ENCODE measurements around the gene SUGCT.
"Not testable (repeated sequence)": the region's sequence is repeated elsewhere in the genome, so short reads cannot be mapped to it uniquely, and the experiment has no call there.

SUGCT gene

GRCh38 chr7:40268810-40269209 is 134.0 kb downstream of the SUGCT start:
- H3K4me3 ChIP-seq (ENCODE audit: low read depth, low read length); POLR2A ChIA-PET; H3K36me3 ChIP-seq (ENCODE audit: control insufficient read depth in 2 of 2, insufficient read depth in 1 of 2, low read length in 2 of 2); CTCF ChIA-PET; H3K27ac ChIP-seq (ENCODE audit: extremely low read depth, low read depth, low read length); H3K9me3 ChIP-seq (ENCODE audit: control insufficient read depth, insufficient read depth, low read depth, low read length); H3K4me1 ChIP-seq (ENCODE audit: control insufficient read depth, insufficient read depth, low read length): not testable (repeated sequence)

GRCh38 chr7:40276061-40276460 is 141.3 kb downstream of the SUGCT start:
- no peaks in the 10 kb centered on the region for H3K4me1 ChIP-seq (ENCODE audit: control insufficient read depth, insufficient read depth, low read length)
- H3K9me3 ChIP-seq (ENCODE audit: control insufficient read depth, insufficient read depth, low read depth, low read length) = no peaks in the 10 kb centered on the region
- no peaks in the 10 kb centered on the region for H3K36me3 ChIP-seq (ENCODE audit: control insufficient read depth in 2 of 2, insufficient read depth in 1 of 2, low read length in 2 of 2)
- TF ChIP-seq GLI4 (tag by site-specific recombination; IDR thresholded peaks at IDR 0.05) (no peak), ELK4 (IDR thresholded peaks at IDR 0.05; ENCODE audit: borderline replicate concordance, low read depth, low read length) (no peak), ZNF792 (tag by site-specific recombination; IDR thresholded peaks at IDR 0.05) (no peak), YY1 (tag by site-specific recombination; IDR thresholded peaks at IDR 0.05) (no peak), ZNF548 (tag by site-specific recombination; IDR thresholded peaks at IDR 0.05) (no peak), ZNF621 (tag by site-specific recombination; IDR thresholded peaks at IDR 0.05) (no peak), ZBTB48 (tag by site-specific recombination; IDR thresholded peaks at IDR 0.05) (no peak), ZNF558 (tag by site-specific recombination; IDR thresholded peaks at IDR 0.05) (no peak), ZNF394 (tag by site-specific recombination; IDR thresholded peaks at IDR 0.05; ENCODE audit: borderline replicate concordance) (no peak), ZNF214 (tag by site-specific recombination; IDR thresholded peaks at IDR 0.05; ENCODE audit: borderline replicate concordance) (no peak), ZNF639 (tag by site-specific recombination; IDR thresholded peaks at IDR 0.05) (no peak), ZNF239 (tag by site-specific recombination; IDR thresholded peaks at IDR 0.05) (no peak), ZNF274 (IDR thresholded peaks at IDR 0.05; ENCODE audit: low read length) (no peak), ZNF274 (tag by site-specific recombination; IDR thresholded peaks at IDR 0.05; ENCODE audit: borderline replicate concordance) (no peak), OSR2 (tag by site-specific recombination; IDR thresholded peaks at IDR 0.05) (no peak), ZNF670 (tag by site-specific recombination; IDR thresholded peaks at IDR 0.05; ENCODE audit: low read depth) (no peak), HIC1 (tag by site-specific recombination; IDR thresholded peaks at IDR 0.05) (no peak)
- H3K4me3 ChIP-seq (ENCODE audit: low read depth, low read length) = no peak overlapping the region
- ChIA-PET CTCF (no interaction called here), POLR2A (no interaction called here)
- no peak overlapping the region for H3K27ac ChIP-seq (ENCODE audit: extremely low read depth, low read depth, low read length)

- Histone ChIP-seq H3K36me3 (ENCODE audit: control insufficient read depth in 2 of 2, insufficient read depth in 1 of 2, low read length in 2 of 2) (no peaks in the 10 kb centered on the region), H3K9me3 (ENCODE audit: control insufficient read depth, insufficient read depth, low read depth, low read length) (no peaks in the 10 kb centered on the region), H3K4me1 (ENCODE audit: control insufficient read depth, insufficient read depth, low read length) (no peaks in the 10 kb centered on the region), H3K27ac (ENCODE audit: extremely low read depth, low read depth, low read length) (no peak overlapping the region), H3K4me3 (ENCODE audit: low read depth, low read length) (no peak overlapping the region)
- ChIA-PET CTCF (no interaction called here), POLR2A (no interaction called here)
- TF ChIP-seq ZNF777 (tag by site-specific recombination; IDR thresholded peaks at IDR 0.05; ENCODE audit: borderline replicate concordance) (no peak), ZNF792 (tag by site-specific recombination; IDR thresholded peaks at IDR 0.05) (no peak)
Measured at GRCh38 chr7:40279991-40280390, 145.2 kb downstream of the SUGCT start.

Data from HEK293 (cell line).